GM23338 (cell line): ENCODE measurements around the gene SRSF2. TPM values are rescaled to one million over a fixed set of nuclear protein-coding genes. Genes with fewer than 3 reads are reported as not detected.
"Not testable (repeated sequence)": the region's sequence is repeated elsewhere in the genome, so short reads cannot be mapped to it uniquely, and the experiment has no call there.

Experiments used
- ATAC-seq: fragments of 200-7000 bp; cut with Tn5 transposase; 3 replicates; pipeline ENCODE4 v1.9.1; 2020
- DNase-seq: peaks from one replicate; pipeline ENCODE4 v3.0.0-alpha.2; 2015; ENCODE audit warnings: low spot score
- H2AFZ ChIP-seq: fragments of 200-600 bp; sonication (generic); 2 replicates; pipeline ENCODE4 v1.8.0; 2016; ENCODE audit warnings: antibody characterized with exemption, mild to moderate bottlenecking, moderate library complexity
- H3F3A ChIP-seq: fragments of 200-600 bp; sonication (generic); replicated peaks from 2 replicates; pipeline ENCODE4 v1.8.0; 2017; ENCODE audit warnings: antibody characterized with exemption, mixed run types, low read depth
- H3K27ac ChIP-seq: fragments of 200-600 bp; sonication (generic); 2 replicates; pipeline ENCODE4 v1.6.1; 2016; ENCODE audit warnings: low read depth
- H3K27me3 ChIP-seq: fragments of 200-600 bp; sonication (generic); 2 replicates; pipeline ENCODE4 v1.8.0; 2016; ENCODE audit warnings: mild to moderate bottlenecking, mixed run types, moderate library complexity; ENCODE audit not compliant: insufficient read depth
- H3K36me3 ChIP-seq: fragments of 200-600 bp; sonication (generic); 2 replicates; pipeline ENCODE4 v1.8.0; 2016; ENCODE audit warnings: mild to moderate bottlenecking; ENCODE audit not compliant: insufficient read depth
- H3K4me1 ChIP-seq: fragments of 200-600 bp; sonication (generic); 2 replicates; pipeline ENCODE4 v1.8.0; 2016; ENCODE audit warnings: mild to moderate bottlenecking, moderate library complexity; ENCODE audit not compliant: insufficient read depth
- H3K4me2 ChIP-seq: fragments of 200-600 bp; sonication (generic); 2 replicates; pipeline ENCODE4 v1.7.1; 2017; ENCODE audit warnings: mixed run types
- H3K4me3 ChIP-seq: fragments of 200-600 bp; sonication (generic); 2 replicates; pipeline ENCODE4 v1.6.1; 2016; ENCODE audit warnings: mixed run types
- H3K79me2 ChIP-seq: fragments of 200-600 bp; sonication (generic); replicated peaks from 2 replicates; pipeline ENCODE4 v1.8.0; 2017; ENCODE audit warnings: mild to moderate bottlenecking; ENCODE audit not compliant: insufficient read depth
- H3K9me2 ChIP-seq: fragments of 200-600 bp; sonication (generic); 2 replicates; pipeline ENCODE4 v1.8.0; 2017; ENCODE audit not compliant: insufficient read depth
- H4K20me1 ChIP-seq: fragments of 200-600 bp; sonication (generic); replicated peaks from 2 replicates; pipeline ENCODE4 v1.8.0; 2017; ENCODE audit warnings: mild to moderate bottlenecking; ENCODE audit not compliant: insufficient read depth
- H3K27ac Mint-ChIP-seq: 2 replicates; pipeline ENCODE4 v1.8.0; 2020; ENCODE audit warnings: inconsistent platforms, mild to moderate bottlenecking, moderate library complexity, mixed read lengths
- H3K27me3 Mint-ChIP-seq: 3 replicates; pipeline ENCODE4 v1.8.0; 2022; ENCODE audit warnings: low read depth, mild to moderate bottlenecking, moderate library complexity, mixed read lengths, inconsistent platforms; ENCODE audit not compliant: insufficient read depth, poor library complexity
- H3K36me3 Mint-ChIP-seq: 3 replicates; pipeline ENCODE4 v1.8.0; 2021; ENCODE audit warnings: low read depth, mild to moderate bottlenecking, inconsistent platforms, moderate library complexity, mixed read lengths
- H3K4me1 Mint-ChIP-seq: 3 replicates; pipeline ENCODE4 v1.8.0; 2020; ENCODE audit warnings: mild to moderate bottlenecking, inconsistent platforms, mixed read lengths
- H3K4me3 Mint-ChIP-seq: 3 replicates; pipeline ENCODE4 v1.8.0; 2021; ENCODE audit warnings: moderate library complexity, mild to moderate bottlenecking, inconsistent platforms, mixed read lengths
- H3K9me3 Mint-ChIP-seq: 3 replicates; pipeline ENCODE4 v1.8.0; 2020; ENCODE audit warnings: moderate library complexity, mild to moderate bottlenecking, inconsistent platforms, mixed read lengths
- ETS1 ChIP-seq: IDR thresholded peaks from 2 replicates; pipeline ENCODE4 v1.6.1; 2016; ENCODE audit warnings: antibody characterized with exemption
- EZH2 ChIP-seq: fragments of 200-600 bp; sonication (generic); IDR thresholded peaks from one replicate; pipeline ENCODE4 v1.8.0; 2017; ENCODE audit warnings: antibody characterized with exemption, mild to moderate bottlenecking, low read depth; ENCODE audit not compliant: unreplicated experiment
- EZH2phosphoT487 ChIP-seq: fragments of 200-600 bp; sonication (generic); IDR thresholded peaks from one replicate; pipeline ENCODE4 v1.8.1; 2018; ENCODE audit warnings: antibody characterized with exemption; ENCODE audit not compliant: unreplicated experiment
- JUNB ChIP-seq: IDR thresholded peaks from one replicate; pipeline ENCODE4 v1.6.1; 2016; ENCODE audit warnings: antibody characterized with exemption; ENCODE audit not compliant: unreplicated experiment
- NANOG ChIP-seq: IDR thresholded peaks from 2 replicates; pipeline ENCODE4 v1.6.1; 2016; ENCODE audit warnings: antibody characterized with exemption, borderline replicate concordance
- POLR2AphosphoS5 ChIP-seq: IDR thresholded peaks from 2 replicates; pipeline ENCODE4 v1.6.1; 2016; ENCODE audit warnings: antibody characterized with exemption, low read depth
- ZNF114 ChIP-seq: fragments of 250-450 bp; sonication (Bioruptor Pico); IDR thresholded peaks from 2 replicates; pipeline ENCODE4 v1.5.0; 2020; ENCODE audit warnings: mild to moderate bottlenecking, moderate library complexity
- polyA plus RNA-seq: library from polyadenylated mRNA; unstranded; fragments of >200 nt; fragmentation: Nextera tagmentation; extraction: Ambion mirVana; gene quantifications from 2 replicates; pipeline ENCODE4 v1.2.1, GENCODE V29; 2016
- total RNA-seq: library from RNA; depleted of rRNA; stranded (reverse); fragments of >200 nt; shearing (Covaris generic); gene quantifications from 2 replicates; pipeline ENCODE4 v1.2.3, GENCODE V29; 2014
- TF ChIP-seq, protein P1 (sequence below): fragments of 250-450 bp; sonication (Bioruptor Pico); IDR thresholded peaks from 2 replicates; pipeline ENCODE4 v1.5.0; 2020; ENCODE audit warnings: mild to moderate bottlenecking, moderate library complexity

The SRSF2 gene
- total and polyA plus RNA-seq, 2 experiments from 2014 or later, result 317 to 547 TPM

GRCh38 chr17:76740329-76741118, 3.4 kb upstream of the SRSF2 start (continued):
- TF ChIP-seq, protein P1, sequence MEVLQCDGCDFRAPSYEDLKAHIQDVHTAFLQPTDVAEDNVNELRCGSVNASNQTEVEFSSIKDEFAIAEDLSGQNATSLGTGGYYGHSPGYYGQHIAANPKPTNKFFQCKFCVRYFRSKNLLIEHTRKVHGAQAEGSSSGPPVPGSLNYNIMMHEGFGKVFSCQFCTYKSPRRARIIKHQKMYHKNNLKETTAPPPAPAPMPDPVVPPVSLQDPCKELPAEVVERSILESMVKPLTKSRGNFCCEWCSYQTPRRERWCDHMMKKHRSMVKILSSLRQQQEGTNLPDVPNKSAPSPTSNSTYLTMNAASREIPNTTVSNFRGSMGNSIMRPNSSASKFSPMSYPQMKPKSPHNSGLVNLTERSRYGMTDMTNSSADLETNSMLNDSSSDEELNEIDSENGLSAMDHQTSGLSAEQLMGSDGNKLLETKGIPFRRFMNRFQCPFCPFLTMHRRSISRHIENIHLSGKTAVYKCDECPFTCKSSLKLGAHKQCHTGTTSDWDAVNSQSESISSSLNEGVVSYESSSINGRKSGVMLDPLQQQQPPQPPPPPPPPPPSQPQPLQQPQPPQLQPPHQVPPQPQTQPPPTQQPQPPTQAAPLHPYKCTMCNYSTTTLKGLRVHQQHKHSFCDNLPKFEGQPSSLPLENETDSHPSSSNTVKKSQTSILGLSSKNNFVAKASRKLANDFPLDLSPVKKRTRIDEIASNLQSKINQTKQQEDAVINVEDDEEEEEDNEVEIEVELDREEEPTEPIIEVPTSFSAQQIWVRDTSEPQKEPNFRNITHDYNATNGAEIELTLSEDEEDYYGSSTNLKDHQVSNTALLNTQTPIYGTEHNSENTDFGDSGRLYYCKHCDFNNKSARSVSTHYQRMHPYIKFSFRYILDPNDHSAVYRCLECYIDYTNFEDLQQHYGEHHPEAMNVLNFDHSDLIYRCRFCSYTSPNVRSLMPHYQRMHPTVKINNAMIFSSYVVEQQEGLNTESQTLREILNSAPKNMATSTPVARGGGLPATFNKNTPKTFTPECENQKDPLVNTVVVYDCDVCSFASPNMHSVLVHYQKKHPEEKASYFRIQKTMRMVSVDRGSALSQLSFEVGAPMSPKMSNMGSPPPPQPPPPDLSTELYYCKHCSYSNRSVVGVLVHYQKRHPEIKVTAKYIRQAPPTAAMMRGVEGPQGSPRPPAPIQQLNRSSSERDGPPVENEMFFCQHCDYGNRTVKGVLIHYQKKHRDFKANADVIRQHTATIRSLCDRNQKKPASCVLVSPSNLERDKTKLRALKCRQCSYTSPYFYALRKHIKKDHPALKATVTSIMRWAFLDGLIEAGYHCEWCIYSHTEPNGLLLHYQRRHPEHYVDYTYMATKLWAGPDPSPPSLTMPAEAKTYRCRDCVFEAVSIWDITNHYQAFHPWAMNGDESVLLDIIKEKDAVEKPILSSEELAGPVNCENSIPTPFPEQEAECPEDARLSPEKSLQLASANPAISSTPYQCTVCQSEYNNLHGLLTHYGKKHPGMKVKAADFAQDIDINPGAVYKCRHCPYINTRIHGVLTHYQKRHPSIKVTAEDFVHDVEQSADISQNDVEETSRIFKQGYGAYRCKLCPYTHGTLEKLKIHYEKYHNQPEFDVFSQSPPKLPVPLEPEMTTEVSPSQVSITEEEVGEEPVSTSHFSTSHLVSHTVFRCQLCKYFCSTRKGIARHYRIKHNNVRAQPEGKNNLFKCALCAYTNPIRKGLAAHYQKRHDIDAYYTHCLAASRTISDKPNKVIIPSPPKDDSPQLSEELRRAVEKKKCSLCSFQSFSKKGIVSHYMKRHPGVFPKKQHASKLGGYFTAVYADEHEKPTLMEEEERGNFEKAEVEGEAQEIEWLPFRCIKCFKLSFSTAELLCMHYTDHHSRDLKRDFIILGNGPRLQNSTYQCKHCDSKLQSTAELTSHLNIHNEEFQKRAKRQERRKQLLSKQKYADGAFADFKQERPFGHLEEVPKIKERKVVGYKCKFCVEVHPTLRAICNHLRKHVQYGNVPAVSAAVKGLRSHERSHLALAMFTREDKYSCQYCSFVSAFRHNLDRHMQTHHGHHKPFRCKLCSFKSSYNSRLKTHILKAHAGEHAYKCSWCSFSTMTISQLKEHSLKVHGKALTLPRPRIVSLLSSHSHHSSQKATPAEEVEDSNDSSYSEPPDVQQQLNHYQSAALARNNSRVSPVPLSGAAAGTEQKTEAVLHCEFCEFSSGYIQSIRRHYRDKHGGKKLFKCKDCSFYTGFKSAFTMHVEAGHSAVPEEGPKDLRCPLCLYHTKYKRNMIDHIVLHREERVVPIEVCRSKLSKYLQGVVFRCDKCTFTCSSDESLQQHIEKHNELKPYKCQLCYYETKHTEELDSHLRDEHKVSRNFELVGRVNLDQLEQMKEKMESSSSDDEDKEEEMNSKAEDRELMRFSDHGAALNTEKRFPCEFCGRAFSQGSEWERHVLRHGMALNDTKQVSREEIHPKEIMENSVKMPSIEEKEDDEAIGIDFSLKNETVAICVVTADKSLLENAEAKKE, result no peak
- no peak for TF ChIP-seq ETS1
- no peak for TF ChIP-seq EZH2phosphoT487
- TF ChIP-seq ZNF114 (CRISPR knock-in tag), result no peak
- no peak for TF ChIP-seq NANOG
- TF ChIP-seq POLR2AphosphoS5, result no peak
- TF ChIP-seq EZH2, result no peak
- TF ChIP-seq JUNB, result no peak

- H3K36me3 Mint-ChIP-seq, result peaks cover 44% of the 10 kb centered on the region
- H3K4me2 ChIP-seq, H3K4me3 ChIP-seq, H2AFZ ChIP-seq, H3K27ac Mint-ChIP-seq, DNase-seq, H3K4me1 Mint-ChIP-seq, H3K9me3 Mint-ChIP-seq, H3K27me3 ChIP-seq, H3K4me3 Mint-ChIP-seq, H3K27ac ChIP-seq, H3K9me2 ChIP-seq, H3K4me1 ChIP-seq, ATAC-seq: not testable (repeated sequence)
- H3F3A ChIP-seq, result peaks cover 14% of the 10 kb centered on the region
- peaks cover 19% of the 10 kb centered on the region for H3K27me3 Mint-ChIP-seq
- H4K20me1 ChIP-seq, result peaks cover 15% of the 10 kb centered on the region
- H3K36me3 ChIP-seq, result peaks cover 19% of the 10 kb centered on the region
- peaks cover 41% of the 10 kb centered on the region for H3K79me2 ChIP-seq
Observed at GRCh38 chr17:76739568-76740115, 2.5 kb upstream of the SRSF2 start.
